GM23248 (cell line): ENCODE results near the gene FOXP2.

Experiments
- EZH2 ChIP-seq: fragments of 200-600 bp; sonication (generic); IDR thresholded peaks from 2 replicates; pipeline ENCODE4 v1.6.1; 2018; ENCODE audit warnings: antibody characterized with exemption, mild to moderate bottlenecking; ENCODE audit not compliant: insufficient read depth, poor library complexity, severe bottlenecking
- EZH2phosphoT487 ChIP-seq: fragments of 200-600 bp; sonication (generic); IDR thresholded peaks from 2 replicates; pipeline ENCODE4 v1.6.1; 2018; ENCODE audit warnings: antibody characterized with exemption, moderate library complexity, mild to moderate bottlenecking, low read depth; ENCODE audit not compliant: insufficient read depth

DNA sequence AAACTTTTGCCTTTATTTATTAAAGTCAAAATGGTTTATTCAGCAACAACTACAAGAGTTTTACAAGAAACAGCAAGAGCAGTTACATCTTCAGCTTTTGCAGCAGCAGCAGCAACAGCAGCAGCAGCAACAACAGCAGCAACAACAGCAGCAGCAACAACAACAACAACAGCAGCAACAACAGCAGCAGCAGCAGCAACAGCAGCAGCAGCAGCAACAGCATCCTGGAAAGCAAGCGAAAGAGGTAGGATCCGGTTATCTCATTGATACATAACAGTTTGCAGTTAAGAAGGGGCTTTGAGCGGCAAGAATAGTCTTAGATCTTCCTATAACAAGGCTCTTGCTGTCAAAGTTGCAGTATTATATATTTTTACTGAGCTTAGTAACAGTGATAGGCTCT is 215.1 kb downstream of the FOXP2 start:
- TF ChIP-seq EZH2: no peak
- TF ChIP-seq EZH2phosphoT487: no peak
